GM15510 (cell line): ENCODE data around the gene CDH5.

Experiments
- POLR2A ChIP-seq: IDR thresholded peaks from 3 replicates; pipeline ENCODE4 v1.6.1; 2011; ENCODE audit warnings: borderline replicate concordance; ENCODE audit not compliant: insufficient read length; ENCODE audit errors: extremely low read depth

Gene CDH5

GRCh38 chr16:66405057-66405783 is 38.7 kb downstream of the CDH5 start:
- TF ChIP-seq POLR2A: no peak

GRCh38 chr16:66406534-66407221 is 40.2 kb downstream of the CDH5 start:
- no peak for TF ChIP-seq POLR2A

- no peak for TF ChIP-seq POLR2A
Measured at GRCh38 chr16:66408163-66409048, 41.9 kb downstream of the CDH5 start.

GRCh38 chr16:66409156-66409555 is 42.7 kb downstream of the CDH5 start:
- no peak for TF ChIP-seq POLR2A

- TF ChIP-seq POLR2A: no peak
Measured at GRCh38 chr16:66412182-66412581, 45.7 kb downstream of the CDH5 start.

GRCh38 chr16:66414891-66415290 is 48.4 kb downstream of the CDH5 start:
- TF ChIP-seq POLR2A: no peak

- TF ChIP-seq POLR2A: no peak
Measured at GRCh38 chr16:66416136-66416535, 49.6 kb downstream of the CDH5 start.

GRCh38 chr16:66416939-66417700 is 50.6 kb downstream of the CDH5 start:
- TF ChIP-seq POLR2A: no peak

GRCh38 chr16:66418165-66418962 is 51.9 kb downstream of the CDH5 start:
- no peak for TF ChIP-seq POLR2A

GRCh38 chr16:66419527-66419926 is 53.0 kb downstream of the CDH5 start:
- TF ChIP-seq POLR2A: no peak

GRCh38 chr16:66420396-66420795 is 53.9 kb downstream of the CDH5 start:
- no peak for TF ChIP-seq POLR2A

- no peak for TF ChIP-seq POLR2A
Measured at GRCh38 chr16:66421891-66422290, 55.4 kb downstream of the CDH5 start.

- TF ChIP-seq POLR2A: no peak
Measured at GRCh38 chr16:66422366-66422765, 55.9 kb downstream of the CDH5 start.

GRCh38 chr16:66423177-66423576 is 56.7 kb downstream of the CDH5 start:
- no peak for TF ChIP-seq POLR2A
